GM19099 (cell line): ENCODE measurements around the gene TNS3.

Experiments
- POLR2A ChIP-seq: IDR thresholded peaks from 3 replicates; pipeline ENCODE4 v1.6.1; 2011; ENCODE audit warnings: low read depth; ENCODE audit not compliant: insufficient read length; ENCODE audit errors: extremely low read depth

Gene TNS3

GRCh38 chr7:47254081-47254977 is 327.6 kb downstream of the TNS3 start:
- TF ChIP-seq POLR2A: no peak

- TF ChIP-seq POLR2A: no peak
Observed at GRCh38 chr7:47253650-47254080, 328.2 kb downstream of the TNS3 start.

GRCh38 chr7:47252675-47253074 is 329.2 kb downstream of the TNS3 start:
- no peak for TF ChIP-seq POLR2A

- TF ChIP-seq POLR2A: no peak
Observed at GRCh38 chr7:47249361-47249760, 332.6 kb downstream of the TNS3 start.

- no peak for TF ChIP-seq POLR2A
Observed at GRCh38 chr7:47248797-47249196, 333.1 kb downstream of the TNS3 start.

- TF ChIP-seq POLR2A: no peak
Observed at GRCh38 chr7:47247132-47247531, 334.8 kb downstream of the TNS3 start.

- TF ChIP-seq POLR2A: no peak
Observed at GRCh38 chr7:47244692-47245091, 337.2 kb downstream of the TNS3 start.

- TF ChIP-seq POLR2A: no peak
Observed at GRCh38 chr7:47241112-47242065, 340.5 kb downstream of the TNS3 start.

GRCh38 chr7:47239931-47240421 is 341.9 kb downstream of the TNS3 start:
- TF ChIP-seq POLR2A: no peak

GRCh38 chr7:47239034-47239433 is 342.9 kb downstream of the TNS3 start:
- no peak for TF ChIP-seq POLR2A

- no peak for TF ChIP-seq POLR2A
Observed at GRCh38 chr7:47236480-47237129, 345.3 kb downstream of the TNS3 start.

GRCh38 chr7:47233996-47234395 is 347.9 kb downstream of the TNS3 start:
- TF ChIP-seq POLR2A: no peak

GRCh38 chr7:47232751-47233412 is 349.0 kb downstream of the TNS3 start:
- TF ChIP-seq POLR2A: no peak

GRCh38 chr7:47231627-47232026 is 350.3 kb downstream of the TNS3 start:
- no peak for TF ChIP-seq POLR2A
